ENCODE measurements around the gene AMACR. TPM values are rescaled to one million over a fixed set of nuclear protein-coding genes. Genes with fewer than 3 reads are reported as not detected.
A peak's percentile ranks its signal among the peaks of the same experiment; 100 is the strongest.
"Not testable (repeated sequence)": the region's sequence is repeated elsewhere in the genome, so short reads cannot be mapped to it uniquely, and the experiment has no call there.

AMACR gene
- total RNA-seq, 1 experiment from 2014 or later = 23.6 TPM

GRCh38 chr5:34037726-34038125 lies 29.9 kb upstream of the AMACR start:
- DNase-seq (ENCODE audit: low read depth) = no peak

- DNase-seq (ENCODE audit: low read depth) = no peak
Observed at GRCh38 chr5:34035756-34036155, 27.9 kb upstream of the AMACR start.

GRCh38 chr5:34034534-34035327 lies 26.9 kb upstream of the AMACR start:
- no peak for DNase-seq (ENCODE audit: low read depth)

GRCh38 chr5:34031966-34032365 lies 24.1 kb upstream of the AMACR start:
- no peak for DNase-seq (ENCODE audit: low read depth)

GRCh38 chr5:34031117-34031516 lies 23.3 kb upstream of the AMACR start:
- DNase-seq (ENCODE audit: low read depth) = no peak

GRCh38 chr5:34030585-34030984 lies 22.7 kb upstream of the AMACR start:
- not testable (repeated sequence) for DNase-seq (ENCODE audit: low read depth)

- no peak for DNase-seq (ENCODE audit: low read depth)
Observed at GRCh38 chr5:34030048-34030447, 22.2 kb upstream of the AMACR start.

- no peak for DNase-seq (ENCODE audit: low read depth)
Observed at GRCh38 chr5:34028349-34028748, 20.5 kb upstream of the AMACR start.

GRCh38 chr5:34026089-34026761 lies 18.4 kb upstream of the AMACR start:
- no peak for DNase-seq (ENCODE audit: low read depth)

- peak; percentile 64 for DNase-seq (ENCODE audit: low read depth)
Observed at GRCh38 chr5:34022121-34022705, 14.4 kb upstream of the AMACR start.

- no peak for DNase-seq (ENCODE audit: low read depth)
Observed at GRCh38 chr5:34021334-34021733, 13.5 kb upstream of the AMACR start.

- no peak for DNase-seq (ENCODE audit: low read depth)
Observed at GRCh38 chr5:34020726-34021125, 12.9 kb upstream of the AMACR start.

GRCh38 chr5:34017254-34017653 lies 9.4 kb upstream of the AMACR start:
- DNase-seq (ENCODE audit: low read depth) = no peak

GRCh38 chr5:34016750-34017149 lies 8.9 kb upstream of the AMACR start:
- DNase-seq (ENCODE audit: low read depth) = no peak

GRCh38 chr5:34016222-34016621 lies 8.4 kb upstream of the AMACR start:
- no peak for DNase-seq (ENCODE audit: low read depth)

- no peak for DNase-seq (ENCODE audit: low read depth)
Observed at GRCh38 chr5:34015120-34015822, 7.4 kb upstream of the AMACR start.

GRCh38 chr5:34014626-34015025 lies 6.8 kb upstream of the AMACR start:
- no peak for DNase-seq (ENCODE audit: low read depth)

GRCh38 chr5:34013547-34013946 lies 5.7 kb upstream of the AMACR start:
- no peak for DNase-seq (ENCODE audit: low read depth)

GRCh38 chr5:34012791-34013190 lies 4.9 kb upstream of the AMACR start:
- DNase-seq (ENCODE audit: low read depth) = peak; percentile 50

- no peak for DNase-seq (ENCODE audit: low read depth)
Observed at GRCh38 chr5:34011536-34011935, 3.7 kb upstream of the AMACR start.

GRCh38 chr5:34010146-34010545 lies 2.3 kb upstream of the AMACR start:
- not testable (repeated sequence) for DNase-seq (ENCODE audit: low read depth)

GRCh38 chr5:34009610-34010009 lies 1.8 kb upstream of the AMACR start:
- peak; percentile 18 for DNase-seq (ENCODE audit: low read depth)

Data from M059J (cell line).